ENCODE results near the gene PRSS1.
"Not testable (repeated sequence)": the region's sequence is repeated elsewhere in the genome, so short reads cannot be mapped to it uniquely, and the experiment has no call there.

The PRSS1 gene

DNA sequence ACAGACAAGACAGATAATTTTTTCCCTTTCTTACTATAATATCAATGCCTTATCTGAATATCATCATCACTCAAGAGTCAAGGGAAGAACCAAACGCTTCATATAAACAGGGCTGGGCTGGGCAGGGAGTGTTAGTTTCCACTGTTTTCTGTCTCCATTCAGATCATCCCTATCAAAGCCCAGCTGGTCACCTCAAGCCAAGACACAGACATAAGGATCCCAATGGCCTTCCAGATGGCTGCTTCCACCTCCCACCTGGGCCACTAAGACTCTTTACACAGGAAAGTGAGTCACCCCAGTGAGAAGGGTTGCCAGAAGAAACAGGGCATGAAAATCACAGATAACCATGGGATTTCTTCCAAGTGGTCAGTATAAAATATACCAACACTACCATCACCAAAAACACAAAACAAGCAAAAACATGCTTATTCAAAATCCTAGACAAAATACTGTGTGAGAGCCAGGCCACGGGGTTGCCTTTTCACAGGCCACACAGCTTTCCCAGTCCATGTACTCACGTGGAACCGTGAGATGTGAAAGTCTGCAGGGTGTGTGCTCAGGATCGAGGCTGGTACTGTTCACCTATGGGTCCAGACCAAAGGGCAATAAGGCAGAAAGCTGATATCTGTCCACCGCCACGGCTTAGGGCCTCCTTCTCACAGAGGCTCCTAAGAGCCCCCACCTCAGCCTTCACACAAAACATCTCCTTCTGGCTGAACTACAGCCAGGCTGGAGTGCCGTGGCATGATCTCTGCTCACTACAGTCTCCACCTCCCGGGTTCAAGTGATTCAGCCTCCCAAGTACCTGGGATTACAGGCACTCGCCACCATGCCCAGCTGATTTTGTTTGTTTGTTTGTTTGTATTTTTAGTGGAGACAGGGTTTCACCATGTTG lies 5.7 kb downstream of the PRSS1 start:
- H3K4me3 ChIP-seq (ENCODE audit: low read depth, low read length), result no peak overlapping the region
- no peak for DNase-seq (ENCODE audit: low read depth)
- TF ChIP-seq, protein P1, sequence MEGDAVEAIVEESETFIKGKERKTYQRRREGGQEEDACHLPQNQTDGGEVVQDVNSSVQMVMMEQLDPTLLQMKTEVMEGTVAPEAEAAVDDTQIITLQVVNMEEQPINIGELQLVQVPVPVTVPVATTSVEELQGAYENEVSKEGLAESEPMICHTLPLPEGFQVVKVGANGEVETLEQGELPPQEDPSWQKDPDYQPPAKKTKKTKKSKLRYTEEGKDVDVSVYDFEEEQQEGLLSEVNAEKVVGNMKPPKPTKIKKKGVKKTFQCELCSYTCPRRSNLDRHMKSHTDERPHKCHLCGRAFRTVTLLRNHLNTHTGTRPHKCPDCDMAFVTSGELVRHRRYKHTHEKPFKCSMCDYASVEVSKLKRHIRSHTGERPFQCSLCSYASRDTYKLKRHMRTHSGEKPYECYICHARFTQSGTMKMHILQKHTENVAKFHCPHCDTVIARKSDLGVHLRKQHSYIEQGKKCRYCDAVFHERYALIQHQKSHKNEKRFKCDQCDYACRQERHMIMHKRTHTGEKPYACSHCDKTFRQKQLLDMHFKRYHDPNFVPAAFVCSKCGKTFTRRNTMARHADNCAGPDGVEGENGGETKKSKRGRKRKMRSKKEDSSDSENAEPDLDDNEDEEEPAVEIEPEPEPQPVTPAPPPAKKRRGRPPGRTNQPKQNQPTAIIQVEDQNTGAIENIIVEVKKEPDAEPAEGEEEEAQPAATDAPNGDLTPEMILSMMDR (IDR thresholded peaks at IDR 0.05; ENCODE audit: control insufficient read depth, extremely low read depth, insufficient read depth), result no peak

DNA sequence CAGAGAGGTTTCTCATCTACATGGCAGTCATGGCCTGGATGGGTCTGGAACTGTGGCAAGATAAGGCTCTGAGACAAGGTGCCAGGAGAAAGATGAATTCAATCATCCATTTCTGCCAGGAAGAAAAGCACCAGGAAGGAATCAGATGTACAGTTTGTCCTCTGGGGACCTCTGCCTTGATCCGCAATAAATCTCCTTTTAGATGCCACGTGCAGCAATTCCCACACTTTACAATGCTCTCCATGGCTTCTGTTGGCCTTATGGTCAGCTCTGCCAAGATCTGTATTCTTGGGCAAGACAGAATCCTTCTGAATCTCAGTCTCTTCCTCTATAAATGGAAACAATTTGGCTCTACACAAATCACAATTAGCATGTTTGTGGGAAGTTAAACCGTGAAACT lies 9.0 kb downstream of the PRSS1 start:
- DNase-seq (ENCODE audit: low read depth); H3K4me3 ChIP-seq (ENCODE audit: low read depth, low read length): not testable (repeated sequence)

DNA sequence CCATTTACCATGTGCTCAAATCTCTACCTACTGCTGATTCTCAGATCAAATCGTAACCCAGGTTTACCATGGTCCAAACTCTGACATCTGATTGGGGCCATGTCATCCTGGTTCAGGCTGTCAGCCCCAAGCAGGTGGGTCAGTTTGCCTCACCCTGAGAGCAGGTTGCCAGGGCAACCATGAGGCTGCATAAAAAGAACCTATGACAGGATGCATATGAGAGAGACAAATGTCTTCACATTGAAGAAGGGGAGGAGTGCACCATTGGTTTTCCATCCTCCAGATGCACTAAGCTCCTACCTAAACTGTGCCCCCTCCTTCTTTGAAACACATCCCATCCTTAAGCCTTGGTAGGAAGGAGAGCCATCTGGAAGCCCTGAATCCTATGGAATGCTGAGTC lies 10.2 kb downstream of the PRSS1 start:
- no peak for DNase-seq (ENCODE audit: low read depth)
- H3K4me3 ChIP-seq (ENCODE audit: low read depth, low read length), result no peak overlapping the region
- TF ChIP-seq, protein P1 (IDR thresholded peaks at IDR 0.05; ENCODE audit: control insufficient read depth, extremely low read depth, insufficient read depth), result no peak

DNA sequence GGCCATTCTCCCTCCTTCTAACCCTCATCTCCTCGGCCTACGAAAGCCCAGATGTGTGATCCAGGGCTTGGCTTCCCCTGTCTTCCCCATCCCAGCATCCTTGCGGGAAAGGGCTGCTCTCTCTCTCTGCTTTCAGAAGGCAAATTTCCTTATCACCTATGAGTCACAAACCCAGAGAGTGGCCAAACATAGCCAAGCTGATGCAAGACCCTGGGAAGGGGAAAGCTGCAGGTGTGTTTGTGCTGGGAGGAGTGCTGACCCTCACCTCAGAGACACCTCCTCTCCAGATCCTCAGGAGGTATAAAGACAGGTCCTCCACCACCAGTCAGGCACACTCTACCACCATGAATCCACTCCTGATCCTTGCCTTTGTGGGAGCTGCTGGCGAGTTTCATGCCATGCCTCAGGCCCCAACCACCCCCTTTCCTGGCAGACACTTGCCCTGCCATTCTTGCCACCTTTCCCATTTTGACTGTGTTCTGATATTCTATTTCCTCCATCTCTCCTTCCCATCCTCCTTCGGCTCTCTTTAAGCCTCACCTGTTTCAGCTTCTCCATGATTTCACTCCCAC lies 10.9 kb downstream of the PRSS1 start:
- no peak for DNase-seq (ENCODE audit: low read depth)
- no peak overlapping the region for H3K4me3 ChIP-seq (ENCODE audit: low read depth, low read length)
- TF ChIP-seq, protein P1 (IDR thresholded peaks at IDR 0.05; ENCODE audit: control insufficient read depth, extremely low read depth, insufficient read depth), result no peak

DNA sequence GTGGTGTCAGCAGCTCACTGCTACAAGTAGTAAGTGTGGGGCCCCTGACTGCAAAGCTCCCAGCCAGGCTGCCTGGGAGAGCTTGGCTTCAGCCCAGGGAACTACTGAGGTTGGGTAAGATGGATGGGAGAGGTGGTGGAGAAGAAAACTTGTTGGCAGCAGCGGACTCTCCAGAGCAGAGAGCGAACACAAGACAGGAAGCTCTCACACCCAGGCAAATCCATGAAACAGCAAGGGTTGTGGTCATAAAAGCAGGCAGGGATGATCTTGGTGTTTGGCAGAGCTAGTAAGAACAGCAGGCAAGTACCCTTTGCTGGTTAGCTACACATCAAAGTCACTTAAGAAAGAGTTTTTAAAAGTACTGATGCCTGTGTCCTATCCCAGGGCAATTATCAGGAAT lies 12.3 kb downstream of the PRSS1 start:
- H3K4me3 ChIP-seq (ENCODE audit: low read depth, low read length); DNase-seq (ENCODE audit: low read depth): not testable (repeated sequence)

DNA sequence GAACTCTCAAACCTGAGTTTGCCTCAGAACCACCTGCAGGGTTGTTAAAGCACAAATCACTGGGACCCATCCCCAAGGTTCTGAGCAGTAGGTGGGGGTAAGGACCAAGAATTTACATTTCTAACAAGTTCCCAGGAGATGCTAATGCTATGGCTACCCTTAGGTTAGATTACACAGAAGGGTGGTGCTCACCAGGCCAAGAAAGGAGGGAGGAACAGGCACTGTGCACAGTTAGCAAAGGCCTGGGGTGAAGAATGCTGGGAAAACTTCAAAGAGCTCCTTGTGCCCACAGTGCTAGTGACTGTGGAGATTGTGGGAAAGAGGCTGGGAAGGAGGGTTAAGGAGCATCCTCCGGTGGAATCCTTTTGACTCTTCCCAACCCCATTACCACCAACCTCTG lies 12.8 kb downstream of the PRSS1 start:
- DNase-seq (ENCODE audit: low read depth), result no peak
- no peak overlapping the region for H3K4me3 ChIP-seq (ENCODE audit: low read depth, low read length)
- TF ChIP-seq, protein P1 (IDR thresholded peaks at IDR 0.05; ENCODE audit: control insufficient read depth, extremely low read depth, insufficient read depth), result no peak

DNA sequence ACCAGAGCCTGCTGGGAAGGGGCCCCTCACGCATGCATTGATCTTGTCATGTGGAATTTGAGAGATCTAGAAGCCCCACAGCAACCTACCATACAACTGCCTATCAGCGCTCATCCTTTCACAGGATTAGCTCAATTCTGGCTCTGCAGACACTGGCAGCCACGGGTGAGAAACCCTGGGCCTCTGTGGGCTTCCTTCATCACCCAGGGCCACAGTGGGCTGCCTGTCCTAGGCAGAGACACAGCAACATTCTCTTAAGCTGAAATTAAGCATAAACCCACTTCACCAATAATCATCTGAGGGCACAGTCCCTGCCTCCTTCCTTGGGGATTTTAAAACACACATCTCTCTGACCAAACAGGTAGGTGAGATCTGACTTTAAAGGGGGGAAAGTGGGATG lies 18.2 kb downstream of the PRSS1 start:
- H3K4me3 ChIP-seq (ENCODE audit: low read depth, low read length), result no peak overlapping the region
- TF ChIP-seq, protein P1 (IDR thresholded peaks at IDR 0.05; ENCODE audit: control insufficient read depth, extremely low read depth, insufficient read depth), result no peak
- no peak for DNase-seq (ENCODE audit: low read depth)

DNA sequence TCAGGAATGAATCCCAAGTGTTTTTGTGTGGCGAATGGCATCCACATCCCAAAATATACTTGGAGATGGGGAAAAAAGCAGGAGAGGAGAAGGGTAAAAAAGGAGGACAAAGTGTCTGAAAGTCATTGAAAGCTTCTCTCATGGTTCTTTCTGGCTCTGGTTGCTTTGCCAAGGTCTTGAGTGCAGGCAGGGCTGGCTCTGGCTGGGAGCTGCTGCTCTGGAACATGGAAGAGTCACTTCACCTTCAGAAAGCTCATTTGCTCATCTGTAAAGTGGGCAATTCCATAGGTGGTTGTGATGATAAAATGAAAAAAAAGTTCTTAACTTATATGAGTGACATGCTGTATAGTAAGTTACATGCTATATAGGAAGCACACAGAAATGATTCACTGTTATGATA lies 18.6 kb downstream of the PRSS1 start:
- H3K4me3 ChIP-seq (ENCODE audit: low read depth, low read length), result no peak overlapping the region
- TF ChIP-seq, protein P1 (IDR thresholded peaks at IDR 0.05; ENCODE audit: control insufficient read depth, extremely low read depth, insufficient read depth), result no peak
- no peak for DNase-seq (ENCODE audit: low read depth)

DNA sequence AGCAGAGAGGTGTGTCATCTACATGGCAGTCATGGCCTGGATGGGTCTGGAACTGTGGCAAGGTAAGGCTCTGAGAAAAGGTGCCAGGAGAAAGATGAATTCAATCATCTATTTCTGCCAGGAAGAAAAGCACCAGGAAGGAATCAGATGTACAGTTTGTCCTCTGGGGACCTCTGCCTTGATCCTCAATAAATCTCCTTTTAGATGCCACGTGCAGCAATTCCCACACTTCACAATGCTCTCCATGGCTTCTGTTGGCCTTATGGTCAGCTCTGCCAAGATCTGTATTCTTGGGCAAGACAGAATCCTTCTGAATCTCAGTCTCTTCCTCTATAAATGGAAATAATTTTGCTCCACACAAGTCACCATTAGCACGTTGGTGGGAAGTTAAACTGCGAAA lies 19.6 kb downstream of the PRSS1 start:
- H3K4me3 ChIP-seq (ENCODE audit: low read depth, low read length); DNase-seq (ENCODE audit: low read depth): not testable (repeated sequence)
